Activated effector memory CD4-positive, alpha-beta T cell treated with Interleukin-2 at 50 U/mL for 16 hours (primary cell): ENCODE measurements around the gene SPRED3.
"Not testable (repeated sequence)": the region's sequence is repeated elsewhere in the genome, so short reads cannot be mapped to it uniquely, and the experiment has no call there.

Experiments used
- DNase-seq: peaks from one replicate; pipeline ENCODE4 v3.0.0-alpha.2; 2020

Gene SPRED3

DNA sequence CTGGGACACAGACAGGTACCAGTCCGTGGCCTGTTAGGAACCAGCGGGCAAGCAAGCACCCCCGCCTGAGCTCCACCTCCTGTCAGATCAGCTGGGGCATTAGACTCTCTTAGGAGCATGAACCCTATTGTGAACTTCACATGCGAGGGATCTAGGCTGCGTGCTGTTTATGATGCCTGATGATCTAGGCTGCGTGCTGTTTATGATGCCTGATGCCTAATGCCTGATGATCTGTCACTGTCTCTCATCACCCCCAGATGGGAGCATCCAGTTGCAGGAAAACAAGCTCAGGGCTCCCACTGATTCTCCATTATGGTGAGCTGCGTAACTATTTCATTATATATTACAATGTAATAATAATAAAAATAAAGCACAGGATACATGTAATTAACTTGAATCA lies 33.9 kb downstream of the SPRED3 start:
- DNase-seq = no peak

DNA sequence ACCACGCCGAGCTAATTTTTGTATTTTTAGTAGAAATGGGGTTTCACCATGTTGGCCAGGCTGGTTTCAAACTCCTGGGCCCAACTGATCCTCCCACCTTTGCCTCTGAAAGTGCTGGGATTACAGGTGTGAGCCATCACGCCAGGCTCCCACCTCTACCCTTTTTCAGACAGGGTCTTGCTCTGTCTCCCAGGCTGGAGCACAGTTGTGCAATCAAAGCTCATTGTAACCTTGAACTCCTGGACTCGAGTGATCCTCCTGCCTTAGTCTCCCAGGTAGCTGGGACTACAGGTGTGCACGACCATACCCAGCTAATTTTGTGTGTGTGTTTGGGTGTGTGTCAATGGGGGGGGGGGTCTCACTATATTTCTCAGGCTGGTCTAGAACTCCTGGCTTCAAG lies 35.8 kb downstream of the SPRED3 start:
- no peak for DNase-seq

DNA sequence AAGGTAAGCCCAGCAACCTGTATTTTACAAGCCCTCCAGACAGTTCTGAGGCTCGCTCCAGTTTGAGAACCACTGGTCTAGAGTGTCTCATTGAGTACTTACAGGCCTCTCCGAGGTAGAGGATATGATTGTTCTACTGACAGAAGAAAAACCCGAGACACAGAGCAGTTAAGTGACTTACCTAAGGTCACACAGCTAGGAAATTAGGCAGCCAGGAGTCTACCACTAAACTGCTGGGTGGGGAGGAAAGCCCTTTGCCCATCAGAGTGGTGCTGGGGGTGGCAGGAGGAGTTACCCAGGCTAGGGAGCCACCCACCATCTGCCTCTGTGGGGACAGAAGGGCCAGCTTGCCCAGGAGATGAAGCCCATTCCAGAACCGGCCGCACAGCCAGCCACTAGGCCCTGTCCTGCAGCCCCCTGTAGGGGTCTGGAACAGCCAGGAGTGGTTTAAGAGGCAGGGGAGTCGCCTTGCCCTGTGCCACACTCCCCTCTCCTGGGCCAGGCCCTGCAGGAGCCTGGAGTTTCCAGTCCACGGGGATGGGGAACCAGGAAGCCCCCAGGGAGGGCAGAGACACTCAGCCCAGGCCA lies 36.8 kb downstream of the SPRED3 start:
- DNase-seq = no peak

GRCh38 chr19:38425810-38426466 lies 37.4 kb downstream of the SPRED3 start, which contains the start of gene RASGRP4:
Gene RASGRP4 (minus strand): TSS chr19:38426219. CDS start chr19:38426091, 128 bp downstream.
- DNase-seq = no peak

DNA sequence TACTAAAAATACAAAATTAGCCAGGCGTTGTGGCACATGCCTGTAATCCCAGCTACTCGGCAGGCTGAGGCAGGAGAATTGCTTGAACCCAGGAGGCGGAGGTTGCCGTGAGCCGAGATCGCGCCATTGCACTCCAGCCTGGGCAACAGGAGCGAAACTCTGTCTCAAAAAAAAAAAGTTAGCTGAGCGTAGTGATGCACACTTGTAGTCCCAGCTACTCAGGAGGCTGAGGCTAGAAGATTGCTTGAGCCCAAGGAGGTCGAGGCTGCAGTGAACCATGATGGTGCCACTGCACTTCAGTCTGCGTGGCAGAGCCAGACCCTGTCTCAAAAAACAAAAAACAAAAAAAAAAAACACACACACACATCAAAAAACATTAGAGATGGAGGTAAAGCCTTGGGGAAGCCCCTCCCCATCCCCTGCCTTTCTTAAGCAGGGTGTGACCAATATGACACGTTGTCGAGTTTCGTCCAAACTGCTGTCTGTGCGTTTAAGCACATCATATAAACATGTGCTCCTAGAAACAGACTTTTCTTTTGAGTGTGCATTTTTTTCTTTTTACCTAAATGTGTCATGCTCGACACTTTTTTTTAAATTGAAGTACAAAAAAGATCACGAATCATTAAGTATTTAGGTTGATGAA lies 38.7 kb downstream of the SPRED3 start:
- not testable (repeated sequence) for DNase-seq

GRCh38 chr19:38429055-38429810 lies 40.7 kb downstream of the SPRED3 start:
- DNase-seq = no peak

- DNase-seq = no peak
Observed at GRCh38 chr19:38429811-38430156, 41.3 kb downstream of the SPRED3 start.

- DNase-seq = no peak
Observed at GRCh38 chr19:38430931-38431330, 42.4 kb downstream of the SPRED3 start.

DNA sequence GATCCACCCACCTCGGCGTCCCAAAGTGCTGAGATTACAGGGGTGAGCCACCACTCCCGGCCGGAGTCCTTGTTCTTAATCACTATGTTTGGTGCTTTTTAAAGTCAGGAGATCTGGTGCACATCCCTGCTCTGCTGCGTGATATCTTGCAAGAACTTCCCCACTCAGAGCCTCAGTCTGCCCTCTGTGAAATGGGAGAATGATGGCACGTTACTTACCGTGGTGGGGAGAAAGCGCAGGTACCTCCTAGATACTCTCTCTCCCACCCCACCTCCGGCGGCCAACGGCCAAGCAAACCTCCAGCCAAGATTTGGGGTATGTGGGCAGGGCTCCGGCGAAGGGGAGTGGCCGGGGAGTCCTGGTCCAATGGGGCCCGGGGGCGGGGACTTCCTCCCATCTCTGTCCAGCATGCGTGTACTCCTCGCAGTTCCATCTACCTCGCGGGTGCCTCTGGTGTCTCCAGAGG lies 44.8 kb downstream of the SPRED3 start, which contains the start of gene RYR1:
TSS of gene RYR1 (plus strand) at position 424 of the 466 bp plus-strand sequence. CDS start 139 bp downstream, outside the sequence.
- DNase-seq = peak; percentile 12

- no peak for DNase-seq
Observed at GRCh38 chr19:38434549-38435051, 46.1 kb downstream of the SPRED3 start.

DNA sequence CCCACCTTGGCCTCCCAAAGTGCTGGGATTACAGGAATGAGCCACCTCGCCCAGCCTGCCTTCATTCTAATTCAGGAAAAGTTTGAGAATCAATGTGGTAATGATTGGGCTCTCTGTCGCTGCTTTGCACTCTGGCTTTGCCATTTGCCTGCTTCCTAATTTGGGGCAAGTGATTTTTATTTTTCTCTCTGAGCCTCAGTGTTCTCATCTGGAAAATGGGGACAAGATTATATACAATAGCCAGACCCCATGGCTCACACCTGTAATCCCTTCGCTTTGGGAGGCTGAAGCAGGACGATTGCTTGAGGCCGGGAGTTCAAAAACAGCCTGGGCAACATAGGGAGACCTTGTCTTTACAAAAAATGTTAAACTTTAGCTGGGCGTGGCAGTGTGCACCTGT lies 48.8 kb downstream of the SPRED3 start:
- DNase-seq = no peak

DNA sequence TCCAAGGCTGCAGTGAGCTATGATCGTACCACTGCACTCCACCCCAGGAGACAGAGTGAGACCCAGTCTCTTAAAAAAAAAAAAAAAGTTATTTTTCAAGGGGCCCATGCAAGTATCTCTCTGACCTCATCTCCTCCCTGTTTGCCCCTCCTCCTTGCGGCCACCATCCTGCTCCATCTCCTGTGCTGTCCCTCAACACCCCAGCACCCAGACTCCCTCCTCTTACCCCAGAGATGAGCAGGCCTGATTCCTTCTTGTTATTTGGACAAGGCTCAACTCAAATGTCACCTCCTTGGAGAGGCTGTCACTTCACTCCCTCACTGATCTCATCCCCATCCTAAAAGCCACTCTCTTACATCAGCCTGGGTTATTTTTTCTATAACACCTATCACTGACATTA lies 49.4 kb downstream of the SPRED3 start:
- no peak for DNase-seq

DNA sequence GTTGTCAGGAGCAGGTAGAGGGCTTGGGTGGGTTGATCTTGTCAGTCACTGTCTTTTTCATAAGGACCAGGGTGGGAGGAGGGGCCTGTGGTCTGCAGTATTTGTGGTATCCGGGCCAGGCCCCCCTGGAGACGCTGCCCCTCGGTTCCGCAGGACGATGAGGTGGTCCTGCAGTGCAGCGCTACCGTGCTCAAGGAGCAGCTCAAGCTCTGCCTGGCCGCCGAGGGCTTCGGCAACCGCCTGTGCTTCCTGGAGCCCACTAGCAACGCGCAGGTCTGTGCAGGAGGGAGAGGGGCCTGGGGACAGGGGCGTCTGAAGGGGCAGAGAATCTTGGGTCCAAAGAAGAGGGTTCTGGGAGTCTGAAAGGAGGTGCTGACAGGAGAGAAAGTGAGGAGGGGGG lies 52.1 kb downstream of the SPRED3 start:
- no peak for DNase-seq

DNA sequence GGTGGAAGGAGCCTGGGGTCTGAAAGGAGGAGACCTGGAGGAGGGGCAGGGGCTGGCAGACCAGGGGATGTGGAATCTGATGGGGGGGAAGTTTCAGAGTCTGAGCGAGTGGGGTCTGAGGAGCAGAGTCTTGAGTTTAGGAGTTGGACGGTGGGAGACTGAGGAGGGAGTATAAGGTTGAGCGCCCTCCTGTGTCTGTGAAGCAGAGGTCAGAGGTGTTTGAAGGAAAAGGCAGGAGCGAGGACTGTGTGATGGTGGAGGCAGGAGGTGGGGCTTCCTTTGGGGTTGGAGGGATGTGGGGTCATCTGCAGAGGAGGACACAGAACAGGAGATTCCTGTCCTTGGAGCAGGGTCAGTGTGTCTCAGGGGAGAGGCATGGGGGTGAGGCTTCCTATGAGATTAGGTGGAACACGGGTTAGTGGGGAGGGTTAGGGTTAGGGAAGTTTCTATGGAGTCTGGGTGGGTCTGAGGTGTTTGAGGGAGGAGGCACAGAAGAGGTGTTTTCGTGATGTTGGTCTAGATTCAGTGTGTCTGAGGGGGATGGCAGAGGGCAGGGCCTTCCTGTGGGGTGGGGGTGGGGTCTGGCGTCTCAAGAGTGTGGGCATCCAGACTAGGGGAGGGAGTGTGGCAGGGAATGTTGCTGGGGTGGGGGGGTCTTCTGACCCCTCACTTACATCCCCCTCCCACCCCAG lies 53.3 kb downstream of the SPRED3 start:
- DNase-seq = no peak

DNA sequence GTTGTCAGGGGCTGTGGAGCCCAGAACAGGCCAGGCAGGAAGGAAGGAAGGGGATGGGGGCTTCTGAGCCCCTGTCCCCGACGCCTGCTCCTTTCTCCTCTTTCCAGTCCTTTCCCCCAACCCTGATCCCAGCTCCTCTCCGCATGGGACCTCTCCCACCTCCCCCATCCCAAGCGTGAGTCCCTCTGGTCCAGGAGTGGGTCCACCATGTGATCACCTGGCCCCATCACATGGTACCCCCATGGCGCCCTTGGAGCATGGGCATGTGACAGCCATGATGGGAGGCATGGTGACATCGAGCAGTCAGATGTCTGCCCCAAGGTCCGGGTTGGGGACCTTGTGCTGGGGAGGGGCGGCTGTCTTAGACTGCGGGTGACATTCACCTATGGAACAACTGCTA lies 54.2 kb downstream of the SPRED3 start:
- DNase-seq = no peak

- no peak for DNase-seq
Observed at GRCh38 chr19:38443458-38443999, 55.0 kb downstream of the SPRED3 start.

DNA sequence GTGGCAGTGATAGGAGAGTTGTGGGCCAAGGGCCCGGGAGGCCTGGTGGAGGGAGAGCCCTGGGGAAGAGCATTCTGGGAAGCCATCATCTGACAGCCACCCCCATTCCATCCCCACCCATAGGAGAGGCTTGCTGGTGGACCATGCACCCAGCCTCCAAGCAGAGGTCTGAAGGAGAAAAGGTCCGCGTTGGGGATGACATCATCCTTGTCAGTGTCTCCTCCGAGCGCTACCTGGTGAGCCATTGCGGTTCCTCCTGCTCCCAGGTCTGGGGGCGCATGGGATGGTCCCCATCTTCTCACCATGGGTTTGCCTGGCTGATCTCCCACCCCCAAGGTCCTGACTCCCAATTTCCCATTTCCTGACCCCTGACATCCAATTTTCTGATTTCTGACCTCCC lies 55.5 kb downstream of the SPRED3 start:
- no peak for DNase-seq

DNA sequence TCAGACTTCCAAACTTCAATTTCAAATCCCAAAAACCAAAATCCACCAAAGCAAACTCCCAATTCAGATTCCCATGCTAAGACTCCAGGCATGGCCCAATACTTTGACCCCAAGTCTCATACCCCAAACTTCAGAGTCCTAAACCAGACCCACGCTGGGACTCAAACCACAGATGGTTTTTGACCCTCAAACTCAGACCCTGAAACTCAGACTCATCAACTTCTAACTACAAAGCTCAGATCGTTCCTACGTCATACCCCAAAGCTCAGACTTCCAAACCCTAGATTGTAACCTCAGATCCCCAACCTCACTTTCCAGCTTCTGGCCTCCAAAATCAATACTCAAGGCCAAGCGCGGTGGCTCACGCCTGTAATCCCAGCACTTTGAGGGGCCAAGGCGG lies 56.9 kb downstream of the SPRED3 start:
- no peak for DNase-seq

GRCh38 chr19:38448225-38448624 lies 59.7 kb downstream of the SPRED3 start:
- DNase-seq = no peak
